Astrocyte (in vitro differentiated cells and primary cell): Measurements from ENCODE around the gene KY. TPM values are rescaled to one million over a fixed set of nuclear protein-coding genes. Genes with fewer than 3 reads are reported as not detected.
"Not testable (repeated sequence)": the region's sequence is repeated elsewhere in the genome, so short reads cannot be mapped to it uniquely, and the experiment has no call there.

Source experiments
- DNase-seq: peaks from one replicate; pipeline ENCODE4 v3.0.0-alpha.2; 2010; ENCODE audit warnings: low read depth
- FAIRE-seq: peaks from 2 replicates; lab custom pipeline; 2011; peaks lifted over from hg19 to GRCh38; lab: Jason Lieb, UNC
- H2AFZ ChIP-seq: 2 replicates; pipeline ENCODE4 v1.6.0; 2012; ENCODE audit warnings: low read depth, low read length, inconsistent platforms
- H3K27ac ChIP-seq: 2 replicates; pipeline ENCODE4 v1.5.1; 2011; ENCODE audit warnings: low read depth, low read length, inconsistent platforms
- H3K27me3 ChIP-seq: 2 replicates; pipeline ENCODE4 v1.6.0; 2011; ENCODE audit warnings: low read length, inconsistent platforms; ENCODE audit not compliant: insufficient read depth
- H3K36me3 ChIP-seq: 2 replicates; pipeline ENCODE4 v1.5.1; 2011; ENCODE audit warnings: low read length, inconsistent platforms; ENCODE audit not compliant: insufficient read depth
- H3K4me1 ChIP-seq: 2 replicates; pipeline ENCODE4 v1.5.1; 2011; ENCODE audit warnings: low read length, inconsistent platforms; ENCODE audit not compliant: insufficient read depth
- H3K4me2 ChIP-seq: 2 replicates; pipeline ENCODE4 v1.6.0; 2012; ENCODE audit warnings: low read length, inconsistent platforms
- H3K4me3 ChIP-seq: 2 replicates; pipeline ENCODE4 v1.5.1; 2011; ENCODE audit warnings: low read depth, mild to moderate bottlenecking, low read length, inconsistent platforms; ENCODE audit not compliant: insufficient read depth
- H3K79me2 ChIP-seq: 2 replicates; pipeline ENCODE4 v1.6.0; 2012; ENCODE audit warnings: mild to moderate bottlenecking, low read length, inconsistent platforms; ENCODE audit not compliant: insufficient read depth
- H3K9ac ChIP-seq: 2 replicates; pipeline ENCODE4 v1.6.0; 2012; ENCODE audit warnings: mild to moderate bottlenecking, low read length, inconsistent platforms
- H3K9me3 ChIP-seq: 2 replicates; pipeline ENCODE4 v1.5.1; 2012; ENCODE audit warnings: low read depth, mild to moderate bottlenecking, low read length, inconsistent platforms; ENCODE audit not compliant: insufficient read depth
- H4K20me1 ChIP-seq: 2 replicates; pipeline ENCODE4 v1.6.0; 2012; ENCODE audit warnings: low read length, inconsistent platforms; ENCODE audit not compliant: insufficient read depth
- H3K27ac Mint-ChIP-seq: one replicate; pipeline ENCODE4 v1.8.0; 2021; ENCODE audit warnings: mild to moderate bottlenecking, mixed read lengths; ENCODE audit not compliant: unreplicated experiment
- H3K27me3 Mint-ChIP-seq: one replicate; pipeline ENCODE4 v1.8.0; 2021; ENCODE audit warnings: low read depth, mixed read lengths; ENCODE audit not compliant: unreplicated experiment
- H3K36me3 Mint-ChIP-seq: one replicate; pipeline ENCODE4 v1.8.0; 2021; ENCODE audit warnings: low read depth, mixed read lengths; ENCODE audit not compliant: unreplicated experiment
- H3K4me1 Mint-ChIP-seq: one replicate; pipeline ENCODE4 v1.8.0; 2021; ENCODE audit warnings: low read depth, mixed read lengths; ENCODE audit not compliant: unreplicated experiment
- H3K4me3 Mint-ChIP-seq: one replicate; pipeline ENCODE4 v1.8.0; 2021; ENCODE audit warnings: mild to moderate bottlenecking, moderate library complexity, mixed read lengths; ENCODE audit not compliant: unreplicated experiment
- H3K9me3 Mint-ChIP-seq: one replicate; pipeline ENCODE4 v1.8.0; 2021; ENCODE audit warnings: mild to moderate bottlenecking, mixed read lengths; ENCODE audit not compliant: unreplicated experiment
- EZH2 ChIP-seq: IDR thresholded peaks from 2 replicates; pipeline ENCODE4 v1.6.1; 2012; ENCODE audit warnings: mild to moderate bottlenecking, low read length, inconsistent platforms; ENCODE audit not compliant: insufficient read depth
- total RNA-seq: library from RNA; stranded (reverse); gene quantifications from 2 replicates; pipeline ENCODE4 v1.2.1, GENCODE V29; 2021
- TF ChIP-seq, protein P1 (sequence below): IDR thresholded peaks from 2 replicates; pipeline ENCODE4 v1.5.1; 2011; ENCODE audit warnings: low read depth, mild to moderate bottlenecking, inconsistent platforms, low read length, moderate library complexity; ENCODE audit not compliant: insufficient read depth

The KY gene
- total RNA-seq, 1 donor from 2014 or later: 0.11 TPM

DNA sequence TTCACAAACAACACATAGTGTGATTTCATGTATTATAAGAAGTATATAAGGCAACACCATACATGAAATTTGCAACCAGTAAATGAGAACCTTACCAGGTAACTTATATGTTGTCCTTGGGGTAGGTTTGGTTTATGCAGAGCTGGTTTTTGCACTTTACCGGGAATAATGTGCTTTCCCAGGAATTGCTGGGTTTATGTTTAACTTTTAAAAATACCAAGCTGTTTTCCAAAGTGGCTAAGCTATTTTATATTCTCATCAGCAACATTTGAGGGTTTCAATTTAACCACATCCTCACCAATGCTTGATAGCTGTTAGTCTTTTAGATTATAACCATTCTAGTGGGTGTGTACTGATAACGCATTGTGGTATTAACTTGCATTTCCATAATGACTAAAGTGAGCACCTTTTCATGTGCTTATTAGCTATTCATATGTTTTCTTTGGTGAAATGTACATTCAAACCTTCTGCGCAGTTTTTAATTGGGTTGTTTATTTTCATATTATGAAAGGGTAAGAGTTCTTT lies 71.6 kb downstream of the KY start:
- H3K4me3 ChIP-seq: no peak overlapping the region
- DNase-seq (no peak), FAIRE-seq (no peak)
- no peaks in the 10 kb centered on the region for H3K36me3 ChIP-seq
- Mint-ChIP-seq H3K9me3 (peaks cover 9% of the 10 kb centered on the region), H3K4me1 (no peaks in the 10 kb centered on the region), H3K27me3 (peaks cover 2% of the 10 kb centered on the region), H3K27ac (no peak overlapping the region), H3K4me3 (no peak overlapping the region), H3K36me3 (peaks cover 2% of the 10 kb centered on the region)
- no peak for TF ChIP-seq EZH2
- TF ChIP-seq, protein P1, sequence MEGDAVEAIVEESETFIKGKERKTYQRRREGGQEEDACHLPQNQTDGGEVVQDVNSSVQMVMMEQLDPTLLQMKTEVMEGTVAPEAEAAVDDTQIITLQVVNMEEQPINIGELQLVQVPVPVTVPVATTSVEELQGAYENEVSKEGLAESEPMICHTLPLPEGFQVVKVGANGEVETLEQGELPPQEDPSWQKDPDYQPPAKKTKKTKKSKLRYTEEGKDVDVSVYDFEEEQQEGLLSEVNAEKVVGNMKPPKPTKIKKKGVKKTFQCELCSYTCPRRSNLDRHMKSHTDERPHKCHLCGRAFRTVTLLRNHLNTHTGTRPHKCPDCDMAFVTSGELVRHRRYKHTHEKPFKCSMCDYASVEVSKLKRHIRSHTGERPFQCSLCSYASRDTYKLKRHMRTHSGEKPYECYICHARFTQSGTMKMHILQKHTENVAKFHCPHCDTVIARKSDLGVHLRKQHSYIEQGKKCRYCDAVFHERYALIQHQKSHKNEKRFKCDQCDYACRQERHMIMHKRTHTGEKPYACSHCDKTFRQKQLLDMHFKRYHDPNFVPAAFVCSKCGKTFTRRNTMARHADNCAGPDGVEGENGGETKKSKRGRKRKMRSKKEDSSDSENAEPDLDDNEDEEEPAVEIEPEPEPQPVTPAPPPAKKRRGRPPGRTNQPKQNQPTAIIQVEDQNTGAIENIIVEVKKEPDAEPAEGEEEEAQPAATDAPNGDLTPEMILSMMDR: no peak
- H3K4me1 ChIP-seq: no peaks in the 10 kb centered on the region
- H4K20me1 ChIP-seq: no peaks in the 10 kb centered on the region
- H3K4me2 ChIP-seq: no peak overlapping the region
- no peak overlapping the region for H2AFZ ChIP-seq
- H3K9me3 ChIP-seq: no peaks in the 10 kb centered on the region
- no peak overlapping the region for H3K27ac ChIP-seq
- H3K9ac ChIP-seq: no peak overlapping the region
- H3K27me3 ChIP-seq: no peaks in the 10 kb centered on the region
- H3K79me2 ChIP-seq: no peaks in the 10 kb centered on the region

DNA sequence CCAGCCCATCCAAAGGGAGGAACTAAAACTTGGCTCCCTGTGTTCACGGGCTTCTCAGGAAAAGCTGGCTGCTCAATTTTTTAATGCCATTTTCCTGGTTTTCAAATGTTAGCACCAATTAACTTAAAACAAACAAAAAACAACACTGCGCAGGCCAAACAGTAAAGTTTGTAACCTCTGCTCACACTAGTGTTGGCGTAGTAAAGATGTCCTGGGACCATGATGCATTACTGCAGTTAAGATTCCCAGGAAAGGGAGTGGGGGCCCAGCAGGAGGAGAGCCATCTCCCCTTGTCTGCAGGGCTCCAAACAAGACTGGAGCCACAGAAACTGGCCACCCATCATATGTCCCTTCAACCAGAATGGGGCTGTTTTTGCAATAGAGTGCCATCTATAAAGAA lies 74.0 kb downstream of the KY start:
- FAIRE-seq: no peak

DNA sequence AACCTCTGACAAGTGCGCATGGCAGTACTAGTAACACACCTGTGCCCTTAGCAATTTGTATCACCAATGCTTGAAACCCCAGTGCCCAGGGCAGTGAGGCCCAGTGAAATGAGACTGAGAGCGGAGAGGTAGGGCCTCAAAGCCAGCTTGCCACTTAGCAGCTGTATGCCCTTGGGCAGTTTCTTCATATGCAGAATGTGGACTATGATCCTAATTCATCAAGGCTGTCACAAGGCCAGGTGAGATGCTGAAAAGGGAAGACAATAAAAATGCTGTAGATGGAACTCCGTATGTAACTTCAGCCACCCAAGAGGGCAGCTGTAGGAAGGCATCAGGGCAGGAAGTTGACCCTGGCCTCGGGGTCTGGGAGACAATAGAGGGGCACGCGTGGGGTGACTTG lies 74.4 kb downstream of the KY start:
- no peaks in the 10 kb centered on the region for H4K20me1 ChIP-seq
- Mint-ChIP-seq H3K27me3 (no peaks in the 10 kb centered on the region), H3K4me3 (no peak overlapping the region), H3K4me1 (no peaks in the 10 kb centered on the region), H3K9me3 (peaks cover 4% of the 10 kb centered on the region), H3K27ac (no peak overlapping the region), H3K36me3 (no peaks in the 10 kb centered on the region)
- no peak overlapping the region for H3K27ac ChIP-seq
- no peak for FAIRE-seq
- DNase-seq: no peak
- H3K4me1 ChIP-seq: no peaks in the 10 kb centered on the region
- TF ChIP-seq EZH2: no peak
- TF ChIP-seq, protein P1: no peak
- H3K4me2 ChIP-seq: no peak overlapping the region
- no peak overlapping the region for H3K4me3 ChIP-seq
- H2AFZ ChIP-seq: no peak overlapping the region
- no peaks in the 10 kb centered on the region for H3K27me3 ChIP-seq
- no peaks in the 10 kb centered on the region for H3K79me2 ChIP-seq
- H3K36me3 ChIP-seq: no peaks in the 10 kb centered on the region
- no peak overlapping the region for H3K9ac ChIP-seq
- no peaks in the 10 kb centered on the region for H3K9me3 ChIP-seq

More for the DNA sequence above, 74.0 kb downstream of the KY start:
- H3K9me3 Mint-ChIP-seq: peaks cover 4% of the 10 kb centered on the region
- Histone ChIP-seq H4K20me1 (no peaks in the 10 kb centered on the region), H3K9me3 (no peaks in the 10 kb centered on the region), H3K27ac (no peak overlapping the region), H3K27me3 (no peaks in the 10 kb centered on the region), H3K4me2 (no peak overlapping the region), H3K4me3 (no peak overlapping the region), H3K9ac (no peak overlapping the region), H2AFZ (no peak overlapping the region), H3K4me1 (no peaks in the 10 kb centered on the region), H3K79me2 (no peaks in the 10 kb centered on the region), H3K36me3 (no peaks in the 10 kb centered on the region)
- no peak overlapping the region for H3K4me3 Mint-ChIP-seq
- H3K27ac Mint-ChIP-seq: no peak overlapping the region
- no peaks in the 10 kb centered on the region for H3K27me3 Mint-ChIP-seq
- no peak for DNase-seq
- H3K4me1 Mint-ChIP-seq: no peaks in the 10 kb centered on the region
- TF ChIP-seq EZH2: no peak
- TF ChIP-seq, protein P1: no peak
- no peaks in the 10 kb centered on the region for H3K36me3 Mint-ChIP-seq

DNA sequence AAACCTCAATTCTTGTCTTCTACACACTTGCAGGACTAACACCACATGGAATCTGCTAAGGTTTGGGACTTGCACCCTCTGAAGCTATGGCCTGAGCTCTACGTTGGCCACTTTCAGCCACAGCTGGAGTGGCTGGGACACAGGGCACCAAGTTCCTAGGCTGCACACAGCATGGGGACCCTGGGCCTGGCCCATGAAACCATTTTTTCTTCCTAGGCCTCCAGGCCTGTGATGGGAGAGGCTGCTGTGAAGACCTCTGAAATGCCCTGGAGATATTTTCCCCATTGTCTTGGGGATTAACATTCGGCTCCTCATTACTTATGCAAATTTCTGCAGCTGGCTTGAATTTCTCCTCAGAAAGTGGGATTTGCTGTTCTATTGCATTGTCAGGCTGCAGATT lies 80.9 kb downstream of the KY start:
- not testable (repeated sequence) for H3K36me3 ChIP-seq, DNase-seq, H3K4me3 Mint-ChIP-seq, FAIRE-seq, H3K27ac Mint-ChIP-seq, H3K9ac ChIP-seq, H4K20me1 ChIP-seq, H3K9me3 ChIP-seq, H3K27ac ChIP-seq, H3K4me1 ChIP-seq, H3K79me2 ChIP-seq, H3K4me2 ChIP-seq, H3K4me1 Mint-ChIP-seq, H3K27me3 Mint-ChIP-seq, H3K4me3 ChIP-seq, H3K27me3 ChIP-seq, H2AFZ ChIP-seq
- Mint-ChIP-seq H3K9me3 (peaks cover 20% of the 10 kb centered on the region), H3K36me3 (peaks cover 13% of the 10 kb centered on the region)
